Mucosa of stomach (tissue), 1 donor: Measurements from ENCODE around the gene DACT3.

Experiments used
- H3K27me3 ChIP-seq: one replicate; pipeline ENCODE4 v1.7.0; 2013; ENCODE audit warnings: mild to moderate bottlenecking, low read length; ENCODE audit not compliant: control insufficient read depth, insufficient read depth
- H3K36me3 ChIP-seq: one replicate; pipeline ENCODE4 v1.7.0; 2013; ENCODE audit warnings: low read length; ENCODE audit not compliant: control insufficient read depth, insufficient read depth
- H3K4me1 ChIP-seq: one replicate; pipeline ENCODE4 v1.7.0; 2013; ENCODE audit warnings: mild to moderate bottlenecking, low read length; ENCODE audit not compliant: control insufficient read depth, insufficient read depth
- H3K4me3 ChIP-seq: one replicate; pipeline ENCODE4 v1.7.0; 2013; ENCODE audit warnings: low read length
- H3K9ac ChIP-seq: one replicate; pipeline ENCODE4 v1.7.0; 2013; ENCODE audit warnings: mild to moderate bottlenecking, low read length, moderate library complexity
- H3K9me3 ChIP-seq: one replicate; pipeline ENCODE4 v1.7.0; 2013; ENCODE audit warnings: mild to moderate bottlenecking, low read length, moderate library complexity; ENCODE audit not compliant: control insufficient read depth
- donor health status: Pancreatic carcinoma.

DACT3 gene

DNA sequence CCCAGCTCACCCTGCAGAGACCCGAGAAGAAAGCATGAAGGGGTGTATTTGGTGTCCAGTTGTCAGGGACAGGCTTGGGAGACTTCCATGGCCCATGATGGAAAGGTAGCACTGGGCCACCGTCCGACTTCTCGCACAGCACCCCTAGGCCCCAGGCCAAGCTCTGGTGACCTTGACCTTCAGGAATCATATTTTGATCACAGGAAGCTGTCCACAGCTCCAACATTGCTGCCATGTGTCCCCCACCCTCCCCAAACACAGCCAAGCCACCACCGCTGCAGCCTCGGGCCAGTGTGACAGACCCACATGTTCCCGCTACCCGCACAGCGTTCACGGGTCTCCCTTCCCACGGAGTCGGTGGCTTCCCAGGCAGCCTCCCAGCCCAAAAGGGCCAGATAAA lies 35.3 kb downstream of the DACT3 start:
- no peaks in the 10 kb centered on the region for H3K9me3 ChIP-seq
- H3K4me1 ChIP-seq = peaks cover 6% of the 10 kb centered on the region
- no peak overlapping the region for H3K4me3 ChIP-seq
- H3K9ac ChIP-seq = peak overlapping the region; percentile 13
- peaks cover 2% of the 10 kb centered on the region for H3K27me3 ChIP-seq
- H3K36me3 ChIP-seq = no peaks in the 10 kb centered on the region

DNA sequence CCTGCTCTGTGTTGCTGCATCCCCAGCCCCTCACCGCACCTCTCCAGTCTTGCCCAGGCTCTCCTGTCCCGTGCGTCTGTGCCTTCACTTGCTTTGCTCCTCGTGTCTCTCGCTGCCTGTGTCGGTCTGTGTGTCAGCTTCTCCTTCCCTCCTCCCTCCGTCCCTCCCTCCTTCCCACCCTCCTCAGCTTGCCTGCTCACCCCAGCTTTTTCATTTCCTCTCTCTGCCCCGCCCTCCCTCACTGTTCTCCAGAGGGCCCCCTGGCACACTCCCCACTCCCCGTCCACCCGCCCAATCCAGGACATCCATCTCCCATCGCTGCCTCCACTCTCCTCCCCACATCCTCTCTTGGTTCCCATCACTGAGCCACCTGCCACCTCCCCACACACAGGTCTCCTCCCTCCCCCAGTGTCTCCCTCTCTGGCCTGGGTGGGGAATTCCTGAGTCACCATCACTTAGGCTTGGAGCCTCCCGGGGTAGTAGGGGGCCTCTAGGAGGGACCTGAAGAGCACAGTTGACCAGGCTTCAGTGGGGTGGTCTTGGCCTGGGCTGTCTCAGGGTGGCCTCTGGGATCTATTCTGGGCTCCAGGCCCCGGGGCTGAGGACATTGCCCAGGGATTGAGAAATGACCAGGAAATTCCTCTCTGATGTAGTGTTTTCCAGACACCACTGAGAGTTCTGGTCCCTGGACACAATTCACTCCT lies 35.9 kb downstream of the DACT3 start, which contains the start of gene PTGIR:
Gene PTGIR, minus strand, starts transcription at position 132 of the 704 bp plus-strand sequence. CDS start 864 bp downstream, outside the sequence.
- H3K36me3 ChIP-seq = no peaks in the 10 kb centered on the region
- peaks cover 6% of the 10 kb centered on the region for H3K4me1 ChIP-seq
- peak within 1 kb of the TSS; percentile 13 for H3K9ac ChIP-seq
- H3K4me3 ChIP-seq = no peak within 1 kb of the TSS
- peaks cover 8% of the 10 kb centered on the region for H3K27me3 ChIP-seq
- H3K9me3 ChIP-seq = no peaks in the 10 kb centered on the region

DNA sequence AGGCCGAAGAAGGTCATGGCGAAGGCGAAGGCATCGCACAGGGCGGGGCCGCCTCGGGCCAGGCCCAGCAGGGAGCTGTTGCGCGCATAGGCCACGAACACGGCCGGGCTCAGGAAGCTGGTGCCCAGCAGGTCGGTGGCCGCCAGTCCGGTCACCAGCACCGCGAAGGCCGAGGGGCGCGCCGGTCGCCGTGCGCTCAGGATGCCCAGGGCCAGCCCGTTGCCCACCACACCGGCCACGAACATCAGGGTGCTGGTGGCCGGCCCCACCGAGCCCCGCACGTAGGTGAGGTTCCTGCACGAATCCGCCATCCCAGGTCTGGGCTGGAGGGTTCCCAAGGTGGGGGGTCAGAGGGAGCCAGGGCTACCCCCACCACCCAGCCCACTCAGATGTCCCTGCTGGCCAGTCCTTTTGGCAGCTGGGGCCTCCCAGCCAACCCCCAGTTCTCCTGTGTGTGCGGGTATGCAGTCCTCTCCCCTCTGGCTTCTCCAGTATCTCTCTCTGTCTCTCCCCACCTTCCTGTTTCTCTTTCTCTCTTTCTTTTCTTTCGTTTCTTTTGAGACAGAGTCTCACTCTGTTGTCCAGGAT lies 37.0 kb downstream of the DACT3 start:
- Histone ChIP-seq H3K9ac (no peak overlapping the region), H3K27me3 (peaks cover 8% of the 10 kb centered on the region), H3K4me3 (no peak overlapping the region), H3K9me3 (no peaks in the 10 kb centered on the region), H3K4me1 (peaks cover 6% of the 10 kb centered on the region), H3K36me3 (no peaks in the 10 kb centered on the region)

- Histone ChIP-seq H3K9ac (no peak overlapping the region), H3K9me3 (no peaks in the 10 kb centered on the region), H3K27me3 (peaks cover 8% of the 10 kb centered on the region), H3K4me3 (no peak overlapping the region), H3K36me3 (no peaks in the 10 kb centered on the region), H3K4me1 (peaks cover 6% of the 10 kb centered on the region)
Observed at GRCh38 chr19:46622118-46622446, 38.9 kb downstream of the DACT3 start.

DNA sequence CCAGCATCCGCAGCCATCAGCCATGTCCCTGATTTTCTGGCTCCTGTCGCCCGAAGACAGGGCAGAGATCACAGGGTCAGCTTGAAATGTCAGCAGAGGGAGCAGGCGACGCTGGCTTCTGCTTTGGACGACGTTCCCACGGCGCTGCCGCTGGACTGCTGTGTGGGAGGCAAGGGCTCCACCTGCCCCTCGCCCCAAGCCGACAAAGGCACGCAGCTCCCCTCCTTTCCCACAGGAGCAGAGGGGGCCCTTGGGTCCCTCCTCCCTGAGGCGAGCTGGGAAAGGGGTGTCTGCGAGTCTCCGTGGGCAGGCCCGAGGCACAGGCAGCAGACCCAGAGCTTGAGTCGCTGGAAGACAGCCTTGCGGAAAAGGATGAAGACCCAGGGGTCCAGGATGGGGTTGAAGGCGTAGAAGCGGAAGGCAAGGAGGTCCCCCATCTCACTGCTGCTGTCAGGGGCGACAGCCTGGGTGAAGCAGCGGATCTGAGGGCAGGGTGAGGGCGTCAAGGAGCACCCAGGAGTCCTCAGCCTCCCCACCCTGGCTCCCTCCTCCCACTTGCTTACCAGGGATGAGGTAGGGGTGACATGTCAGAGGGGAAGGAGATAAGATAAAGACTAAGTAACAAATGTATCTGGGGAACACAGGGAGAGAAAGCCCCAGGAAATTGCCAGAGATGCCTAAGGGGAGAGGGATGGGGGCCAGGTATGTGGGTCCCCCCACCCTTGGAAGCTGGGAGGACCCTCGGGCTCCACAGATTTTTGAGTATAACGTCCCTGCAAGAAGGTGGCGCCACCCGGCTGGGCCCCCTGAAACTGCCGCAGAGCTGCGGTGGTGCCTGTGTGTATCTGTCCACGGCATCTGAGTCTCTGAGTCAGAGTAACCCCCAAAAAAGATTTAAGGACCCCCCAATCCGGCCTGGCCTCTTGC lies 39.5 kb downstream of the DACT3 start:
- H3K36me3 ChIP-seq = no peaks in the 10 kb centered on the region
- peaks cover 6% of the 10 kb centered on the region for H3K4me1 ChIP-seq
- H3K9ac ChIP-seq = peak overlapping the region; percentile 34
- no peaks in the 10 kb centered on the region for H3K9me3 ChIP-seq
- peaks cover 10% of the 10 kb centered on the region for H3K27me3 ChIP-seq
- H3K4me3 ChIP-seq = no peak overlapping the region

GRCh38 chr19:46620716-46621115 lies 40.3 kb downstream of the DACT3 start:
- Histone ChIP-seq H3K9me3 (no peaks in the 10 kb centered on the region), H3K9ac (peak overlapping the region; percentile 34), H3K36me3 (no peaks in the 10 kb centered on the region), H3K4me3 (no peak overlapping the region), H3K4me1 (no peaks in the 10 kb centered on the region), H3K27me3 (peaks cover 11% of the 10 kb centered on the region)

GRCh38 chr19:46620267-46620666 lies 40.7 kb downstream of the DACT3 start:
- Histone ChIP-seq H3K9ac (no peak overlapping the region), H3K4me1 (no peaks in the 10 kb centered on the region), H3K4me3 (no peak overlapping the region), H3K9me3 (no peaks in the 10 kb centered on the region), H3K27me3 (peaks cover 11% of the 10 kb centered on the region), H3K36me3 (no peaks in the 10 kb centered on the region)

- no peak overlapping the region for H3K4me3 ChIP-seq
- H3K9ac ChIP-seq = no peak overlapping the region
- H3K4me1 ChIP-seq = no peaks in the 10 kb centered on the region
- no peaks in the 10 kb centered on the region for H3K9me3 ChIP-seq
- no peaks in the 10 kb centered on the region for H3K36me3 ChIP-seq
- H3K27me3 ChIP-seq = peaks cover 11% of the 10 kb centered on the region
Observed at GRCh38 chr19:46618670-46619231, 42.2 kb downstream of the DACT3 start.

- Histone ChIP-seq H3K4me1 (no peaks in the 10 kb centered on the region), H3K4me3 (no peak overlapping the region), H3K27me3 (peaks cover 11% of the 10 kb centered on the region)
Observed at GRCh38 chr19:46617601-46618000, 43.4 kb downstream of the DACT3 start.

DNA sequence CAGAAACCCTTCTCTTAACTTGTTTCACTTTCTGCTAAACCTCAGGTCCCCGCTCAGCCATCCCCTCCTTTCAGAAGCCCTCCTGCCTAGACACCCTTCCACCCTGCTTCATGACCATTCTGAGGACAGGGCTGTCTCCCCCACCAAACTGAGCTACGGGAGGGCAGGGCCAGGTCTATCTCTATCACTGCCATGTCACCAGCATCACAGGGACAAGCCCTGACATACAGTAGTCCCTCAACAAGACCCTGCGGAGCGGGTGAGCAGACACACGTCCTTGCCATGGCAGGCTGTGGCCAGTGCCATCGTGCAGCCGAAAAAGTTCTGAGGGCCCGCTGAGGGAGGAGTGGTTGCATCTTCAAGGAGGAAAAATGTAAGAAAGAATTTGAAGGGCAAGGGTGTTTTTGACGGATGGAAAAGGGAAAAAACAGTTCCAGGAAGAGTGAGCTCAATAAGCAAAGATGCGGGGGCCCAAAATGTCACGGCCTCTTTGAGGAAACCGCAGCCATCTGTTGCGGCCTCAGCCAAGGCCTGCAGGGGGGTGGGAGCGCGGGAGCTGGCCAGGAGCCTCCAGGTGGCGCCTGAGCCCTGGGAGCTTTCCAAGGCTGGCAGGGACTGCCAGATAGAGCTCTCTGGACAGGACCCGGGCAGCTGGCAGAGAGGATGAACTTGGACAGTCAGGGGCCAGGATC lies 44.2 kb downstream of the DACT3 start:
- H3K4me1 ChIP-seq = peaks cover 4% of the 10 kb centered on the region
- peaks cover 11% of the 10 kb centered on the region for H3K27me3 ChIP-seq
- H3K36me3 ChIP-seq = no peaks in the 10 kb centered on the region
- no peak overlapping the region for H3K4me3 ChIP-seq
- H3K9me3 ChIP-seq = no peaks in the 10 kb centered on the region
- no peak overlapping the region for H3K9ac ChIP-seq

More at GRCh38 chr19:46617601-46618000, 43.4 kb downstream of the DACT3 start:
- Histone ChIP-seq H3K36me3 (no peaks in the 10 kb centered on the region), H3K9ac (no peak overlapping the region), H3K9me3 (no peaks in the 10 kb centered on the region)

- Histone ChIP-seq H3K4me3 (no peak overlapping the region), H3K36me3 (no peaks in the 10 kb centered on the region), H3K27me3 (peaks cover 11% of the 10 kb centered on the region), H3K9me3 (no peaks in the 10 kb centered on the region), H3K4me1 (peaks cover 4% of the 10 kb centered on the region), H3K9ac (no peak overlapping the region)
Observed at GRCh38 chr19:46615966-46616365, 45.0 kb downstream of the DACT3 start.
